ENCODE results near the gene MEGF6. TPM values are rescaled to one million over a fixed set of nuclear protein-coding genes. Genes with fewer than 3 reads are reported as not detected.

The MEGF6 gene
- total RNA-seq, 2 donors from 2014 or later: 12.4 to 15.8 TPM

DNA sequence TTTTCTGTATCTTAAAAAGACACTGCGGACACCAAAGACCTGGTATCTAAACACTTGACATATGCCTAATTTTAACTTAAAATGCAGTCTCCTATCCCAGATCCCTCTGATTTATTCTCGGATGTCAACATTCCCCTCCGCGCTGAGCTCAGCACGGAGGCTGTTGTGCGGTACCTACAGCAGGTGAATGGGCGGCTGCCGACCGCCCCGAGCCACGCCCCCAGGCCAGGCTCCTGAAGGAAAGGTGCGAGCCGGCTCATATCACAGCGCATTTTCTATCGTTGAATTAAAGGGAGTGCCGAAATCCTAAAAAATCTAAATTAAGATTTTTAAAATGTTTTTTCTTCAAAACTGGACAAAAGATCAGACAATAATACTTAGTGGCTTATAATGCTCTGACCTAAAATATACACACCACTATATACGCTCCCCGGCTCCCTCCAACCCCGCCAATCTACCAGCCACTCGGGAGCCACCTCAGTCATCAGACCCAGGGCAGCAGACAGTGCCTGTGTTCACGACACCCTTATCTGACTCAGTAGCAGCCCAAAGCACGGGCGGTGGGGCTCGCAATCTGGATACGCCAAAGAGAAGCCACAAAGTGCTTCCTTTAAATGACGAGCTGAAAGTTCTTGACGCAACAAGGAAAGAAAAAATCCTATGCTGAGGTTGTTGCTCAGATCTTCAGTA is 34.5 kb upstream of the MEGF6 start:
- no peak for DNase-seq
- intact Hi-C loops (cut with DNase I): no loop called here

DNA sequence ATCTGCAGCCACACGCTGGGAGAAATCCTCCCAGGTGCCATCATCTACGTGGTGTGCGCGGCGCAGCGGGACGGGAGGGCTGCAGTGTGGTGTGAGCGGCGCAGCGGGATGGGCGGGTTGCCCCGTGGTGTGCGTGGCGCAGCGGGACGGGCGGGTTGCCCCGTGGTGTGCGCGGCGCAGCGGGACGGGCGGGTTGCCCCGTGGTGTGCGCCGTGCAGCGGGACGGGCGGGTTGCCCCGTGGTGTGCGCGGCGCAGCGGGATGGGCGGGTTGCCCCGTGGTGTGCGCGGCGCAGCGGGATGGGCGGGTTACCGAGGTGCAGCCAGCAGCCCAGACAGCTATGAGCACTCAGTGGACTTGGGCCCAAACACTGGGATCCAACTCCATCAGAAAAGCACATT is 33.9 kb upstream of the MEGF6 start:
- ATAC-seq (no peak), DNase-seq (no peak)
- intact Hi-C loops (cut with DNase I): no loop called here

More for the DNA sequence above, 34.5 kb upstream of the MEGF6 start:
- no peak for ATAC-seq

DNA sequence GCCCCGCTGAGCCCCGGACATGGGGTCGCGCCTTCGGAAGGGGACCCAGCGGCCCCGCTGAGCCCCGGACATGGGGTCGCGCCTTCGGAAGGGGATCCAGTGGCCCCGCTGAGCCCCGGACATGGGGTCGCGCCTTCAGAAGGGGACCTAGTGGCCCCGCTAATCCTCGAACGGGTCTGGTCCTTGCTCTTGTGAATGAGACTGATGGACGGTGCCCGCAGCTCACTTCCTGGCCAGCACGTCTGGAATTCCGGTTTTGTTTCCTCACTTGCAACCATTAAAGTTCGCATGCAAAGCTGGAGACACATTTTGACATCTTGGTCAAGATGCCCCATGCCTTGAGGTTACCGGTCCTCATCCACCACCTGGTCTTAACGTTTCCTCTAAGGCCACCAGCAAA is 33.0 kb upstream of the MEGF6 start:
- ATAC-seq (no peak), DNase-seq (no peak)
- intact Hi-C loops (cut with DNase I): no loop called here

DNA sequence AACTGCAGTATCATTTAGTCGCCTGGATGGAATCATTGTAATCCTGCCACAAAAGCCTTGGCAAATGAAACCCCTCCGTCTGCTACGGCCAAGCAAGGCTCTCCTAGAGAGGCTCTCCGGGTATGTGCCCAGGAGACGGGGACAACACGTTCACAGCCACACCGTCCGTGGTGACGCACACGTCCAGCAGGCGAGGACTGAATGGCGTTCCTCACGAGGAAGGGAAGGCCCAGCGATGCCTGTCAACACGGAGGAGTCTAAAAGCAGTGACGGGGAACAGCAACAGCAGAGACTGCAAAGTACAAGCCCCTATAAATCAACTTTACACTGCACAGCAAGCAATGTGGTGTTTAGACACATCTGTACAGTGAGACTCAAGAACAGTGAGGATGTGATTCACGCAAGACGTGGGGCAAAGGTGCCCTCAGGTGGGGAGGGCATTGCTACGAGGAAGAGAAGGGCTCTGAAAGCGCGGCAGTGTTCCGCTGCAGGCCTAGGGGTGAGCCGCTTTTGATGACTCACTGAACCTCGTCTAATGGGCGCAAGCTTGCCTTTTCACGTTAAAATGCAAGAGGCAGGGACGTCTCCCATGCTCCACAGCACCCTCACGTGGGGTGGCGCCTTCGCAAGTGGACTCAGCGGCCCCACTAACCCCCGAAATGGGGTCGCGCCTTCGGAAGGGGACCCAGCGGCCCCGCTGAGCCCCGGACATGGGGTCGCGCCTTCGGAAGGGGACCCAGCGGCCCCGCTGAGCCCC is 31.8 kb upstream of the MEGF6 start:
- no peak for DNase-seq
- intact Hi-C loops (cut with DNase I): no loop called here

DNA sequence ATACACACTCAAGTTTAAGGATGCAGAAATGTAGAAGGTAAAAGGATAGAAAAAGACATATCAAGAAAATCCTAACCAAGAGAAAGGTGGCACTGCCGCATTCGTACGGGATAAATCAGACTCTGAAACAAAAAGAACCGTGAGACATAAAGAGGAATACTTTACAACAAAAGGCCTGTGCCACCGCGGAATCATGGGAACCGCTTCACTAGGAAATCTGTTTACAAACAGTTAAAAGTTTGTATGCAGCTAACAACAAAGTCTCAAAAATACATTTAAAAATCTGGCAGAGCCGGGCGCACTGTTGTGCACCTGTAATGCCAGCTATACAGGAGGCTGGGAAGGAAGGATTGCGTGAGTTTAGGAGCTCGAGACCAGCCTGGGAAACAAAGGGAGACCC is 30.5 kb upstream of the MEGF6 start:
- intact Hi-C loops (cut with DNase I): no loop called here
- DNase-seq (no peak), ATAC-seq (no peak)

More for the DNA sequence above, 31.8 kb upstream of the MEGF6 start:
- no peak for ATAC-seq

DNA sequence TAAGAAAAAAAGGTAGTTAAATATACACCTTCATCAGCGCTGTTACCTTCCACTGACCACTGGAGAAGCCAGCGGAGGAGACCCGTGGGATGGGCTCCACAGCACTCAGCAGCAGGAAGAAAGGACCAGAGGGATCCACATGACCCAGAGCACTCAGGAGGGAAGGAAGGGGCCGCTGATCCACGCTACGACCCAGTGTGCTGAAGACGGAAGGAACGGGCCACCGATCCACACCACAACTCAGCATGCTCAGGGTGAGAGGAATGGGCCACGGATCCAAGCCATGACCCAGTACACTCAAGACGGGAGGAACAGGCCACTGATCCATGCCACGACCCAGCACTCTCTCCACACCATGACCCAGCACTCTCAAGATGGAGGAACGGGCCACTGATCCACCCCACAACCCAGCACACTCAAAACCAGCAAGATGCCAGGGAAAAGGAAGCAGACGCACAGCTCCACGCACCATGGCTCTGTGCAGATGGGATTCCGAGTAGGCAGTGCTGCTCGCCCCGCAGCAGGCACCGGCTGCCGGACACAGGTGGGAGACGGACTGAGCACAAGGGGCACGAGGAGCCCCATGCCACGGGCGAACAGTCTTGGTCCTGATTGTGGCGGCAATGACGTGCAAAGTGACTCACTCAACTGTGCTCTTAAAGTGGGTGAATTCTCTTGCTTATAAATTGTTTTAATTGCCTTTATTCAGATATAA is 29.9 kb upstream of the MEGF6 start:
- DNase-seq (no peak), ATAC-seq (no peak)
- intact Hi-C loops (cut with DNase I): no loop called here

DNA sequence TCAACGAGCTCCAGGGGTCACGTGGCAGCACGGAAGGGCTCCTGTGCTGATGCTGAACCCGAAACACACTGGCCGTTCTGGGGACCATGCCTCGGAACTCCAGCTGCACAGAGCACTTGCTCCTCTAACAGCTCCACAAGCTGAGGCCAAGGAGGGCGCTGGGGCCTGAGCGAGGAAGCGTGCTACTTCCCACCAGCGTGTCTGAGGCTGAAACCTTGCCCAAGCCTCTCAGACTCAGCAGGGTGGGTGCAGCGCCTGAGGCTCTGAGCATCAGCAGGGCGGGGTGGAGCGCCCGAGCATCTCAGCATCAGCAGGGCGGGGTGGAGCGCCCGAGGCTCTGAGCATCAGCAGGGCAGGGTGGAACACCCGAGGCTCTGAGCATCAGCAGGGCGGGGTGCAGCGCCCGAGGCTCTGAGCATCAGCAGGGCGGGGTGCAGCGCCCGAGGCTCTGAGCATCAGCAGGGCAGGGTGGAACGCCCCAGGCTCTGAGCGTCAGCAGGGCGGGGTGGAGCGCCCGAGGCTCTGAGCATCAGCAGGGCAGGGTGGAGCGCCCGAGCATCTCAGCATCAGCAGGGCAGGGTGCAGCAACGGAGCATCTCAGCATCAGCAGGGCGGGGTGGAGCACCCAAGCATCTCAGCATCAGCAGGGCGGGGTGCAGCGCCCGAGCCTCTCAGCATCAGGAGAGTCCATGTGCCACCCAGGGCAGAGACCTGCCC is 29.0 kb upstream of the MEGF6 start:
- intact Hi-C loops (cut with DNase I): no loop called here
- no peak for ATAC-seq
- DNase-seq: no peak

DNA sequence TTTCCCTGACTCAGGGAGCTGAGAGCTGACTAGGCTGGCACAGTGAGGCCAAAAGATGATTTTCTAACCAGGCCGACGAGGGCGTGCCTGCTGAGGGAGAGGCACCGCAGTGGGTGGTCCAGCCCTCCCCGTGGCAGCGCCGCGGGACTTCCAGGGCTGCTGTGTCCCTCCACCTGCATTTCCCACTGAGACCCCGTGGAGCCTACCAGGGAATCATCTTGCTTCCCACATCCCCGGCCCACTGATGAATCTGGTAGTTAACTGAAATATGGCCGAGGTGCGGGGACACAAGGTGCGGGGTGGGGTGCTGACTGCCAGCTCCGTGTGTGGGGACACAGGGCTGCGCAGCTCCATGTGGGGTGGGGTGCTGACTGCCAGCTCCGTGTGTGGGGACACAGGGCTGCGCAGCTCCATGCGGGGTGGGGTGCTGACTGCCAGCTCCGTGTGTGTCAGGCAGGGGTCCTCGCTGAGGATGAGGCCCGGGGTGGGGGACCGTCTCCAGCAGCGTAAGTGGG is 28.1 kb upstream of the MEGF6 start:
- DNase-seq: no peak
- no peak for ATAC-seq

DNA sequence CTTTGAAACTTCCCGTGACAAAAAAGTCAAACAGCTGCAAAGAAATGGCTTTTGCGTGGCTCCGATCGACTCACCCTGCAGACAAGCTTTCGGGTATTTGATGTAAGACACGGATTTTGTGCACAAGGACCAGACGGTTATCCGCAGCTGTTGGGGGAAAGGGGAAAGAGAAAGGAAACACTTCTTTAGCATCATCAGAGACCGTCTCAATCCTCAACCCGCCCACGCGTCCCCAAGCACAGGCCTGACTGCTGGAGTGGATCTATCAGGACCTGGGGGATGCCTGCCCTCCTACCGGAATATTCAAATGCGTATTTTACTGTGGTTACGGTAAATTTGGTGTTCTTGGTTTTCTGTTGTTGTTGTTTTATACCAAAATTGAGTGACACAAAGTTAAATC is 27.4 kb upstream of the MEGF6 start:
- intact Hi-C loops (cut with DNase I): no loop called here
- DNase-seq (no peak), ATAC-seq (no peak)

More for the DNA sequence above, 28.1 kb upstream of the MEGF6 start:
- intact Hi-C loops (cut with DNase I): no loop called here

DNA sequence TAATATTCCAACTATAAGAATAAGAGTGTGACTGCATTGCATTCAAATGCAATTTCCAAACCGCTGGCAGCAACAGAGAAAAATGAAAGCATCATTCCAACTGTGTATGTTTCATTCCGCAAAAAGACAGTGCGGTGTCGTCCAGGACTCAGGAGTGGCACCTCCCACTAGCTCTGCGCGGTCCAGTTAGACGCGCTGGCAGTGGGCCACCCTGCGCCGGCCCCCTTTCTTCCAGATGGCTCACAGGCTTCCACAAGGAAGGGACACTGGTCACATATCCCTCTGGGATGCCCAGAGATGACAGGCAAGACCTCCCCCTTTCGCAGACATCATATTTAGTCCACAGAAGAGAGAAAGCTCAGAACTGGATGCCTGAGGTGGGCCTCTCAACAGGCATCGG is 26.7 kb upstream of the MEGF6 start:
- ATAC-seq: no peak
- intact Hi-C loops (cut with DNase I): no loop called here
- no peak for DNase-seq

DNA sequence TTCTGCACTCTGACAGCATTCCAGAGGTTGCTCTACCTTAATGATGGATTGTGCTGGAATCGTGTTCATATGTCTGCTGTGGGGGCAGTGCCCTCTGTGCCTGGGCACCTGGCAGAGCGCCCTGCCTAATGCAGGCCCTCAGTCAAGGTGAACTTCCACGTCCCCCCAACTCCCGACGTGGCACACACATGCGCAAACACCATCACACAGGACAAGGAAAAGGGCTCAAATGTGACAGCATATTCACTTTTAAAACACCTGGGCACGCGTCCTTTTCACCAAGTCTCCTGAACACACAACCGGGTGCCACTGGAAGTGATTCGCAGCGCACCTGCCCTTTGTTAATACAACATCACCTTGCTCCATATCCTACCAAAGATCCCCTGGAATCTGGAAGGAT is 25.2 kb upstream of the MEGF6 start:
- DNase-seq: no peak
- intact Hi-C loops (cut with DNase I): no loop called here
- ATAC-seq: no peak

DNA sequence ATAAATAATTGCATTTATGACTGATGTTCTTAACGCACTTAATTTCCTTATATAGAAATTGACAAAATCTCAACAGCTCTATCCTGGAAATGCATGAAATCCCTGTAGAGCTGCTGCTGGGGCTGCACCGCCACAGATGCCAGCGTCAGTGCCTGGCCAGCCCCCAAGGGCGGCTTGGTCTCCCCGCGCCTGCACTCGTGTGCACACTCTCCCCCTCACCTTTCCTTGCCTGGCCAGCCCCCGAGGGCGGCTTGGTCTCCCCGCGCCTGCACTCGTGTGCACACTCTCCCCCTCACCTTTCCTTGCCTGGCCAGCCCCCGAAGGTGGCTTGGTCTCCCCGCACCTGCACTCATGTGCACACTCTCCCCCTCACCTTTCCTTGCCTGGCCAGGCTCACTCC is 24.8 kb upstream of the MEGF6 start:
- intact Hi-C loops (cut with DNase I): no loop called here
- DNase-seq (no peak), ATAC-seq (no peak)

DNA sequence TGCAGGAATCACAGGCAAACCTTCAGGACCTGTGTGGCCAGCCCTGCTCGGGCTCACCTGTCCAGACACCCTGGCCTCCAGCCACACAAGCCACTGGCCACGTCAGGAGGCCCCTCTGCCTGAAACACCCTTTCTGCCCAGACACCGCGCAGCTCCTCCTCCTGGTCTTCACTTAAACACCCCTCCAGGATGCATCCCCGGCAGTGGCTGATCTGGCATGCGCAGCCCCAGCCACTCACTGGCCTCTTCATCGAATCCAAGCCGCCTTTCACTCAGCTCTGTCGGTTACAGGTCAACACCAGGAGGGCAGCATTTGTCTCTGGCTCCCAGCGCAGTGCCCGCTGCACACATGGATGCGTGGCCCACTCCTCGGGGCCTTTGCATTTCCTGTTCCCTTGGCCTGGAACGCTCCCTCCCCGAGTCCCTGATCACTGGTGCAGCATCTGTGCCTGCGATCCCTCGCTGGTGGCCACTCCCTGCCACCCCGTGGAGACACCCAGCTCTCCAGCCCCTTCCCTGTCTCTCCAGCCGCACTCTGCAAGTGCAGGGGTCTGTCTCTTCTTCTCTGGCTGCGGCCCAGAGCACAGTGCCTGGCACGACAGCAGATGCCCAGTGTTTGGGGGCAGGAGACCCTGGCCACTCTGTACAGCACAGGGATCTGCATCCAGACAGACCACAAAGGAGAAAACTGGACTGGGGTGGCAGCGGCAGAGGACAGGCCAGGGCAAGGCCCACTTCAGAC is 22.9 kb upstream of the MEGF6 start:
- DNase-seq (no peak), ATAC-seq (no peak)
- intact Hi-C loops (cut with DNase I): no loop called here

DNA sequence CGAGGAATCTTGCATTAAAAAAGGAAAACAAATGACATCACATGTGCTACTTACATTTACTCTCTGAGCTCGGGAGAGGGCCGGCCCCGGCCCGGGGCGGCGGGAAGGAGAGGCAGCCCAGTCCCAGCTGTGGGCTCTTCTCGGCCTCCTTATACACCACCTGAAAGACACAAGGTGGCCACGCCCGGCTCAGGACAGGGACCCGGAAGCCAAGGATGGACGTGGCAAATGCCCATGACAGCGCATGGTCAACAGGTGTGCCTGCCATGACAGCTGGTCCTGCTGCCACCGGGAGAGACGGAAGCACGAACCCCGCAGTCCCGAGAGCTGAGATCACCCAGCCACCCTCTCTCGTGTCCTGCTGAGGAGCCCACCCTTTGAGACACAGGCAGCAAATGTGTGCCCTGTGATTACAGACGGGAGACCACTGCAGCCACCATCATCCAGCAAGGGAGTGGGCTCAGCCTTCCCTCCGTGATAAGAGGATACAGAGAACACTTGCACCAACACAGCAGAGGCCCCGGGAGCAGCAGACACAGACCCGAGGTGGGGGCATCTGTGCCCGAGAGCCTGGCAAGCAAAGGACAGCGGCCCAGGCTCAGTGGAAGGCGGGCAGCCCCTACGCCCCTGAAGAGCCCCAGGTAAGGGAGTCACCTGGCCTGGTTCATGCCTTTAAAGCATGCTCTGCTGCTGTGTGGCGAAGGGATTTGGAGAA is 22.2 kb upstream of the MEGF6 start:
- intact Hi-C loops (cut with DNase I): no loop called here
- DNase-seq: no peak
- no peak for ATAC-seq

DNA sequence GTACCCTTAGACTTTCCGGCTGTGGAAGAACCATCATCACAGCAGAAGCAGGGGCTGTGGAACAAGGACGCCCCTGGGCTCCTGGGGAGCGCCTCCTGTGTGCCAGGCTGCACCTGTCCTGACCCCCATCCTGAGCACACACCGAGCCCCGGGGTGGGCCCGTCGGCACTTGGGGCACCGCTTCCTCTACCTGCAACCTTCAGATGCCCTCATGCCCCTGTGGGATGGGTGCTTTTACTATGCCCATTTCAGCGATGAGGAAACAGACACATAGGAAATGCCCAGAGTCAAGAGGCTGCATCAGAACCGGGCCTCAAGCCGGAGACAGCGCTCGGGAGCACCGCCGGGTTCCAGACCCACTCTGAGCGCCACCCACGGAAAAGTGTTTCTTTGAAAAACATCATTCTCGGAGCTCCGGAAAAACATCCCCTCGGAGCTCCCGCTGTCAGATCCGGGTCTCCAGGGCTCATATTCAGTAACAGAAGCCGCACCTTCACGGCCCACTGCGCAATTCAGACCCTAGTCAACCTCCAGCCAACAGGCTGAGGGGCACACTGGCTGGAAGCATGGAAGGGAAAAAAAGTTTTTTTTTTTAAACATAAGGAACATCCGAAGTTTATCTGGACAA is 21.5 kb upstream of the MEGF6 start:
- no peak for DNase-seq
- intact Hi-C loops (cut with DNase I): no loop called here
- no peak for ATAC-seq

DNA sequence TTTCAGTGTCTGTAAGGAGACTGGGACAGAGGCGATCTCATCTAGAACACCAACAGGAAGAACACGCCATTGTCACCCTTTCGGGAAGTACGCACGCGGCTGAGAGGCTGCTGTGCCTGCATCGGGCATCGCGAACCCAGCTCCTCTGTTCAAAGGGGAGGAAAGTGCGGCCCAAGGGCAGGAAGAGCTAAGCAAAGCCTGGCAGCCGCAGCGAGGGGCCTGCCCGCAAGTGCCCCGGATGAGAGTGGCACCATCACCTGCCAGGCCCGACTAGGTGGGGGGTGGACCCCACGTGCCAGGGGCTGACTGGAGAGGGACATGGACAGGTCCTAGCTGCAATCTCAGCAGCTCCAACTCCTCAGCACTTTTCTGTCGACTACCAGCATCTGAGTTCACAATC is 21.0 kb upstream of the MEGF6 start:
- DNase-seq (no peak), ATAC-seq (no peak)
- intact Hi-C loops (cut with DNase I): no loop called here

DNA sequence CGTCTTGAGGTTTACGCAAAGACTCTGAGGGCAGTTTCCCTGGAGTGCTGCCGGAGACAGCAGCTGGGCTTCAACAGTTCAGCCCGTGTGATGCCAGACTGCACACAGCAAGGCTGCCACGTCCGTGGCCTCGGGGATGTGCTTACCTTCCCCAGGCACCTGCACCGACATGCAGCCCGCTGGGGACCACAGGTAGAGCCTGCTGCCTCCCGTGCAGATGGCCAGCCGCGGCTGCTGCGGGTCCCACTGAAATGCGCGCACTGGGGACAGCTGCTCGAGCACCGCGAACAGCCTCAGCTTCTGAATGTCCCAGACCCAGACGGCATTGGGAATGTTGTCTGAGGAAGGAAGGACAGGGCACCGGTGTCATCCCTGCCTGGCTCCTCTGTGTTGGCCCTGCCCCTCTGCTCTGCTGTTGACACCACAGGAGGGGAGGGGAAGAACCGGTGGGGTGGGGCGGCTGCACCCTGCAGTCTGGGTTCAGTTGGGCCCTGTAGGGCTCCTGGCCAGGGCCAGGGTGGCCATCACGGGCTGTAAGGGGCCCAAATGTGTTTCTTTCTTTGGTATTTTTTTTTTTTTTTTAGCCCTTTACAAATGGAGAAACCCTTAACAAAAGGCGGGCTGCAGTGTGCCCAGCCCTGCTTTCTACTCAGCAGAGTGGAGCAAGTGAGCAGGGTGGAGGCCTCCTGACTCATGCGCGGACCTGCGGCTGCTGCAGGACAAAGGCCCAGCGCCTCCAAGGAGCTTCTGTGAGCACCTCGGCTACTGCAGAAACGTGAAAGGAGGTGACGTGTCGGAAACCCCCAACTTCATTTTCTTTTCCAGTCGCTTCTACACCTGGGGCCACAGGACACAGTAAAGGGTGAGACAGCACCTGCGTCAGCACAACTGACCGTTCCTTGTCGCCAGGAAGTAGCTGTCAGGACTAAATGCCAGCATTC is 20.3 kb upstream of the MEGF6 start:
- intact Hi-C loops (cut with DNase I): no loop called here
- no peak for DNase-seq
- no peak for ATAC-seq
